Endodermal cell (in vitro differentiated cells): Measurements from ENCODE around the gene ATAD2B. TPM values are rescaled to one million over a fixed set of nuclear protein-coding genes. Genes with fewer than 3 reads are reported as not detected.

Experiments
- DNase-seq: peaks from one replicate; pipeline ENCODE4 v3.0.0-alpha.2; 2017
- H3K27ac ChIP-seq: 2 replicates; pipeline ENCODE4 v1.5.1; 2013; ENCODE audit warnings: mild to moderate bottlenecking, low read depth, low read length, moderate library complexity
- H3K27me3 ChIP-seq: 2 replicates; pipeline ENCODE4 v1.6.1; 2013; ENCODE audit warnings: mild to moderate bottlenecking, low read length, moderate library complexity; ENCODE audit not compliant: insufficient read depth, control insufficient read depth, poor library complexity, severe bottlenecking
- H3K36me3 ChIP-seq: 2 replicates; pipeline ENCODE4 v1.7.0; 2013; ENCODE audit warnings: mild to moderate bottlenecking, low read length, moderate library complexity; ENCODE audit not compliant: control insufficient read depth, insufficient read depth
- H3K4me1 ChIP-seq: one replicate; pipeline ENCODE4 v1.7.0; 2013; ENCODE audit warnings: low read length; ENCODE audit not compliant: control insufficient read depth, insufficient read depth
- H3K4me3 ChIP-seq: 2 replicates; pipeline ENCODE4 v1.5.1; 2013; ENCODE audit warnings: mild to moderate bottlenecking, low read length, moderate library complexity
- H3K9ac ChIP-seq: 2 replicates; pipeline ENCODE4 v1.6.1; 2013; ENCODE audit warnings: mild to moderate bottlenecking, low read length, moderate library complexity; ENCODE audit not compliant: poor library complexity, severe bottlenecking; ENCODE audit errors: extremely low read depth
- H3K9me3 ChIP-seq: 2 replicates; pipeline ENCODE4 v1.6.1; 2013; ENCODE audit warnings: mild to moderate bottlenecking, low read length, moderate library complexity; ENCODE audit not compliant: control insufficient read depth
- H3K27ac Mint-ChIP-seq: 2 replicates; pipeline ENCODE4 v1.8.0; 2020; ENCODE audit warnings: mixed read lengths
- H3K27me3 Mint-ChIP-seq: 2 replicates; pipeline ENCODE4 v1.8.0; 2021; ENCODE audit warnings: mild to moderate bottlenecking, mixed read lengths; ENCODE audit not compliant: insufficient read depth
- H3K36me3 Mint-ChIP-seq: 2 replicates; pipeline ENCODE4 v1.8.0; 2020; ENCODE audit warnings: low read depth, mixed read lengths
- H3K4me1 Mint-ChIP-seq: 2 replicates; pipeline ENCODE4 v1.8.0; 2020; ENCODE audit warnings: mixed read lengths
- H3K4me3 Mint-ChIP-seq: 2 replicates; pipeline ENCODE4 v1.8.0; 2020; ENCODE audit warnings: mild to moderate bottlenecking, moderate library complexity, mixed read lengths
- H3K9me3 Mint-ChIP-seq: 2 replicates; pipeline ENCODE4 v1.8.0; 2020; ENCODE audit warnings: mild to moderate bottlenecking, mixed read lengths
- WGBS, 2 experiments: methylation state at CpG; one replicate each; pipeline versions ENCODE4 v1.1.5 to v1.1.7; 2013; ENCODE audit warnings: missing lambda C conversion rate in 2 of 2, mixed read lengths in 1 of 2; ENCODE audit not compliant: insufficient coverage in 1 of 2, insufficient read length in 1 of 2; 5-methylcytosine and 5-hydroxymethylcytosine counted together
- total RNA-seq, 2 donors: library from RNA; stranded (reverse); fragmentation: NEBNext Ultra II Directional in 1 of 2; extraction: Animal tissue kit (Norgen Biotek cat#: 25700) in 1 of 2; gene quantifications; 2 replicates in 1 of 2; 3 replicates in 1 of 2; pipeline ENCODE4 v1.2.1, GENCODE V29; 2021
- TF ChIP-seq, protein P1 (sequence below): fragments of 200-600 bp; sonication (generic); conservative IDR thresholded peaks from 2 replicates; pipeline ENCODE4 v1.5.0; 2021; ENCODE audit warnings: antibody characterized with exemption, mild to moderate bottlenecking

The ATAD2B gene
- total RNA-seq, 2 donors from 2014 or later: 18.6 to 20.7 TPM

DNA sequence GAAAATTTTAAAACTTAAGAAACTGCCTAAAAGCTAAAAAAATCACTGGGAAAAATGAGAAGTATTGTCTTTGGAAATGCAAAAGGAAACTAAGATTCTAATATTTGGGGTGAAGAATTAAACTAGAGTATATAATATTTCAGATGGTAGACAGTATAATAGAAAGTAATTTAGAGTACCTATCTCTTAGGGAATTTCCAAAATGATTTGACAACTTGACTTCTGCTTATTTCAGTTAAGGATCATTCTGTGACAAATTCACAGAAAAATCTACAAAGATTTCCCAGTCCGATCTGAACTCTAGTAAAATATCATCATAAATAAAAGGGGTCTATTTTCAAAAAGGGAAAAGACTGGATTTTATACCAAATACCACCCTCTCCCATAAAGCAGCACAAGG is 99.6 kb downstream of the ATAD2B start:
- no peak overlapping the region for H3K9ac ChIP-seq
- no peak overlapping the region for H3K27ac Mint-ChIP-seq
- 100% methylated on average over 1 of the region's 1 CpG; no CpG with 5 or more reads in 1 of the 2 experiments for WGBS, 2 experiments

DNA sequence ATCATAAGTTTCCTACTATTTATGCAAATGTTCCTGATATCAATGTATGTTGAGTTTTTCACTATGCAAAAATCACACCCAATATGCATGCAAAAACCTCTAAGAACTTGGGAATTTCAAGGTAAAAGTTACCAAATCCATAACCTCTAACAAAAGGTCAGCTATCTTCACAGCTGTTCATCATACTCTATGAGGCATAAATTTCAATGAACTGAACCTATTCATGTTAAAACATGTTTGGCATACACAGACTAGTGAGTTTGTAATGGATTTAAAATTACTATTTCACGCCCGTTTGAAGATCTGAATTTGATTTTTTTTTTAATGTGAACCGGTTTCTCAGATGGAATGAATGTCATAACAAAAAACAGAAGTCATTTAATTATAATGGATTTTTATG is 100.2 kb downstream of the ATAD2B start:
- Mint-ChIP-seq H3K4me1 (no peaks in the 10 kb centered on the region), H3K9me3 (no peaks in the 10 kb centered on the region), H3K4me3 (no peak overlapping the region), H3K27me3 (no peaks in the 10 kb centered on the region), H3K27ac (no peak overlapping the region), H3K36me3 (peaks cover 8% of the 10 kb centered on the region)
- Histone ChIP-seq H3K36me3 (peaks cover 19% of the 10 kb centered on the region), H3K27ac (no peak overlapping the region), H3K4me3 (no peak overlapping the region), H3K9ac (no peak overlapping the region), H3K9me3 (no peaks in the 10 kb centered on the region), H3K4me1 (no peaks in the 10 kb centered on the region), H3K27me3 (no peaks in the 10 kb centered on the region)
- TF ChIP-seq, protein P1, sequence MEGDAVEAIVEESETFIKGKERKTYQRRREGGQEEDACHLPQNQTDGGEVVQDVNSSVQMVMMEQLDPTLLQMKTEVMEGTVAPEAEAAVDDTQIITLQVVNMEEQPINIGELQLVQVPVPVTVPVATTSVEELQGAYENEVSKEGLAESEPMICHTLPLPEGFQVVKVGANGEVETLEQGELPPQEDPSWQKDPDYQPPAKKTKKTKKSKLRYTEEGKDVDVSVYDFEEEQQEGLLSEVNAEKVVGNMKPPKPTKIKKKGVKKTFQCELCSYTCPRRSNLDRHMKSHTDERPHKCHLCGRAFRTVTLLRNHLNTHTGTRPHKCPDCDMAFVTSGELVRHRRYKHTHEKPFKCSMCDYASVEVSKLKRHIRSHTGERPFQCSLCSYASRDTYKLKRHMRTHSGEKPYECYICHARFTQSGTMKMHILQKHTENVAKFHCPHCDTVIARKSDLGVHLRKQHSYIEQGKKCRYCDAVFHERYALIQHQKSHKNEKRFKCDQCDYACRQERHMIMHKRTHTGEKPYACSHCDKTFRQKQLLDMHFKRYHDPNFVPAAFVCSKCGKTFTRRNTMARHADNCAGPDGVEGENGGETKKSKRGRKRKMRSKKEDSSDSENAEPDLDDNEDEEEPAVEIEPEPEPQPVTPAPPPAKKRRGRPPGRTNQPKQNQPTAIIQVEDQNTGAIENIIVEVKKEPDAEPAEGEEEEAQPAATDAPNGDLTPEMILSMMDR: no peak
- no peak for DNase-seq
- 96 to 100% methylated on average over 2 to 3 of the region's 3 CpGs for WGBS, 2 experiments

More for the DNA sequence above, 99.6 kb downstream of the ATAD2B start:
- no peak overlapping the region for H3K4me3 Mint-ChIP-seq
- H3K27me3 Mint-ChIP-seq: no peaks in the 10 kb centered on the region
- no peaks in the 10 kb centered on the region for H3K9me3 ChIP-seq
- no peak overlapping the region for H3K4me3 ChIP-seq
- H3K4me1 ChIP-seq: no peaks in the 10 kb centered on the region
- peaks cover 13% of the 10 kb centered on the region for H3K36me3 ChIP-seq
- no peaks in the 10 kb centered on the region for H3K4me1 Mint-ChIP-seq
- no peaks in the 10 kb centered on the region for H3K27me3 ChIP-seq
- no peaks in the 10 kb centered on the region for H3K9me3 Mint-ChIP-seq
- TF ChIP-seq, protein P1: no peak
- DNase-seq: no peak
- H3K36me3 Mint-ChIP-seq: peaks cover 4% of the 10 kb centered on the region
- no peak overlapping the region for H3K27ac ChIP-seq

DNA sequence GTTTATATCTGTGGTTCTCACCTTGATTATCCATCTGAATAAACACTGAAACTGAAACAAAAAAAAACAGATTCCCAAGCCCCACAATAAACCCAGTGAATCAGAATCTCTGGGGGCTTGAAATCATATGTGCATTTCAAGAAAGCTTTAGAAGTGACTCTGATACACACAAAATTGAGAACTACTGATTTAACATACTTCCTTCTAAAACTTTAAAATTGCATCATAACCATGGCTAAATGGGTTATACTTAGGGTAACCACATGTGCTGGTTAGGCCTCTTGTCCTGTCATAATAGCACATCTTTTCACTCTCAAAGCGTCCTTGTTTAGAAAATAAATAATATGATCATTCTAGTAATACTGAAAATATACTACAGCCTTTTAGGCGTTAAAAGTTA is 100.9 kb downstream of the ATAD2B start:
- Histone ChIP-seq H3K4me1 (no peaks in the 10 kb centered on the region), H3K27ac (no peak overlapping the region), H3K9me3 (no peaks in the 10 kb centered on the region), H3K4me3 (no peak overlapping the region), H3K27me3 (no peaks in the 10 kb centered on the region), H3K36me3 (peaks cover 19% of the 10 kb centered on the region), H3K9ac (no peak overlapping the region)
- TF ChIP-seq, protein P1: no peak
- no peaks in the 10 kb centered on the region for H3K4me1 Mint-ChIP-seq
- no peaks in the 10 kb centered on the region for H3K9me3 Mint-ChIP-seq
- H3K36me3 Mint-ChIP-seq: peaks cover 8% of the 10 kb centered on the region
- H3K4me3 Mint-ChIP-seq: no peak overlapping the region
- H3K27me3 Mint-ChIP-seq: no peaks in the 10 kb centered on the region
- WGBS, 2 experiments: no CpG with 5 or more reads among the region's 2 CpGs
- H3K27ac Mint-ChIP-seq: no peak overlapping the region
- no peak for DNase-seq
